Measurements from ENCODE around the gene CYTL1.
"Not testable (repeated sequence)": the region's sequence is repeated elsewhere in the genome, so short reads cannot be mapped to it uniquely, and the experiment has no call there.

CYTL1 gene

DNA sequence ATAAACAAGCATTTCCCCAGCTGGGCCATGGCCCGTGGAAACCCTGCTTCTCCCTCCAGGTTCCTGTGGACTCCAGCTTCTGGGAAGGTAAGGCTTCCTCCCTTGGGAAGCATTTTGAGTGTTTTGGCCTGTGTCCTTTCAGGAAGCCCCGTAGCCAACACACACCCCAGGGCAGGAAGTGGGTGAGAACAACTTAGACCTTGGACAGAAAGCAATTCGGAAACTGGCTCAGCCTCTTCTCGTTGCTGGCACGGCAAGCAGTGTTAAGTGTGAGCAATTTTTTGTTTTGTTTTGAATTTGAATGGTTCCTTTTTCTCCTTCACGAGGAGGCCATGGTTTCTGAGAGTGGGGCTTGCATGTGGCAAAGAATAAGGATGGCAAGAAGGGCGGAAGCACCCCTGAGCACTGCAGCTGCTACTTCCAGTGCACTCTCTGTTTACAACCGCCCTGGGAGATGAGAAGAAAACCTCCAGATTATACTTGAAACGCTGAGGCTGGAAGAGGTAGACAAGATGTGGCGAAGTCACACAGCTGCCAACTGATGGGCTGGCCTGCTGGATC lies 14.1 kb upstream of the CYTL1 start:
- no peak for DNase-seq

DNA sequence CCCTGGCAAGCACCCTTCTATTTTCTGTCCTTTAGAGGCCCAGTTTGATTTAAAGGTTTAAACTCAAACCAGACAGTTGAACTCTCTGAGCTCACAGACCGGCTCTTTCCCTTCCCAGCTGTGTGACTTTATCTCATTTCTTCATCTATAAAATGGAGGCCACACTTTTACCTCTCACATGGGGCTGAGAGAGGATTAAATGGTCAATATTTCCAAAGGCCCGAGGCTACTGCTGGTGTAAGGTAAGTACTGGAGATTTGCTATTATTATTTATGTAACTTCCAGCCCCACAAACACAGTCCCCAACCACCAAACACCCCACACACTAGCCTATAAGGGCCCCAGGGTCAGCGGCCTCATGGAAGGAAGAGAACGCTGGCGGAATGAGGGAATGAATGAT lies 13.6 kb upstream of the CYTL1 start:
- DNase-seq, result no peak

DNA sequence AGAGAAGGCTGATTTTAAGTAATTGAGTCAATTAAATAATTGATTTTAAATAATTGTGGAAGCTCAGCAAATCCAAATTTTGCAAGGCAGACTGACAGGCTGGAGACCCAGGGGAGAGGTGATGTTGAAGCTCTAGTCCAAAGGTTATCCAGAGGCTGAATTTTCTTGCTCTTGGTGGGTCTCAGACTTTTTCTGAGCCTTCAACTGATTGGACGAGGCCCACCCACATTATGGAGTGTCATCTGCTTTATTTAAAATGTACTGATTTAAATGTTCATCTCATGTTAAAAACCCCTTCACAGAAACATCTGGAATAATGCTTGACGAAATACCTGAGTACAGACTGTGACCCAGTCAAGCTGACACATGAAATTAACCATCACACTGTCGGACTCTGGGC lies 11.7 kb upstream of the CYTL1 start:
- DNase-seq, result no peak

DNA sequence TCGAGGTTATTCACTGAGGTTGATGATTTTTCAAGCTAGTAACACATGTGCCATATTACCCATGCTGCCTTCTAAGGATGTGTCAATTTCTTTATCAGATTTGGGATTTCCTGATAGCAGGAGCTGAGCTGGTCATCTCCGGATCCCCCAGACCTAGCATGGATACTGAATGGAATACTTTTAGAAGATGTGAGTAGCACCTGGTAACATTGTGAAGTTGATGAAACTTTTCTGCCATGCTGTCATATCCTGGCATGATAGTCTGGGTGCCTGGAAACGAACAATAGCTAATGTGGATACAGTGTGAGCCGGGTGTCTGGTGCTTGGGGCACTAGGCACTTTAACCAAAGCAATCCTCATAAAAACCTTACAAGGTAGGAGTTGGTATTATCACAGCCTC lies 11.0 kb upstream of the CYTL1 start:
- no peak for DNase-seq

GRCh38 chr4:5029447-5029846 lies 10.2 kb upstream of the CYTL1 start:
- no peak for DNase-seq

- no peak for DNase-seq
Observed at GRCh38 chr4:5028480-5028879, 9.2 kb upstream of the CYTL1 start.

- DNase-seq, result no peak
Observed at GRCh38 chr4:5027346-5027745, 8.1 kb upstream of the CYTL1 start.

- no peak for DNase-seq
Observed at GRCh38 chr4:5026371-5026770, 7.1 kb upstream of the CYTL1 start.

- no peak for DNase-seq
Observed at GRCh38 chr4:5024673-5025072, 5.4 kb upstream of the CYTL1 start.

DNA sequence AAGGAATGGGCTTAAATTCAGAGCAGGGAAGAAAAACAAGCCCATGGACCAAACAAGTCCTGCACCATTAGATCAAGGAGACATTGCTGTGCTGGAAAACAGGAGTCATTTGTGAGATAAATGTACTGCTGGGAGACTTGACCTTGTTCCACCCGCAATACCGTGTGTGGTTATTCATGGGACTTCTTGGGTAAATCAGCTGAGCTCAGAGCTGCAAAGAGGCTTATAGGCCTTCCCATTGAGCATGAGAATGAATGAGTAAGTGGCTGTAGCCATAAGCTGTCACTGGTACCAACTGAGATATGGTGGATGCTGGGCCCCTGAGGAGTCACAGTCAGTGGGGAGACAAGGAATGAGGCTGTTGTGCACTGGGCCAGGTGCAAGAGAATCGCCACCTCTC lies 2.3 kb upstream of the CYTL1 start:
- no peak for DNase-seq

GRCh38 chr4:5020341-5020740 lies 1.1 kb upstream of the CYTL1 start:
- DNase-seq, result no peak

DNA sequence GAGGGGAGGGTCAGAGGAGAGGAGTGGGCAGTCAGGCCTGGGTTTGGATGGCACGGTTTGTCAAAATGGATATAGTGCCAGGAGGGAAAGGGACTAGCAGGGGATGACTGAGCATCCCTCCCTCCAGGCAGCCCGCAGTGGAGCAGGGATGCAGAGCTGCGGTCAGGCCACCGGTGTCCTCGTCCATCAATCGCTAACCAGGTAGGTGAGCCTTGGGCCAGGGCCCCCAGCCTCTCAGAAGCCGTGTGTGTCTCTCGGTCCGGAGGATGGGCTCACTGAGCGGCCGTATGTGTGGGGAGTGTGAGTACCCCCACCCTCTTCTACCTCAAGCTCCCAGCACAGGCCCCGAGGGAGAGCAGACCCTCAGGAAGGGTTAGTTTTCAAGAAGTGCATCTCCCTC lies 538 bp upstream of the CYTL1 start:
- DNase-seq, result no peak

DNA sequence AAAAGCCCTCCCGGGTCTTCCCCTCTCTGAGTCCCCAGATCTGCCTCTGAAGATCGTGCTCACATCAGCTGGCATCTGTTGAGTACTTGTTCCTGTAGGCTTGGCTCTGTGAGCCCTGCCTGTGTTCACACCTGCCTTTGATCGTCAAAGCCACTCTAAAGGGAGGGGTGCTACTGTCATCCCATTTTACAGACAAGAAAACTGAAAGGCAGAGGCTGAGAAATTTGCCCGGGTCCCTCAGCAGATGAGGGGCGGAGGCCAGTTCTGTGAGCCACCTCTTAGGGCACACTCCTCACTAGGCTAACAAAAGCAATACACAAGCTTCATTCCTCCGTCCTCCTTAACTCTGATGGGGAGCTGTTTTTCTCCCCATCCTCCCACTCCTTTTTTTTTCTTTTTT lies 655 bp downstream of the CYTL1 start:
- DNase-seq, result no peak

DNA sequence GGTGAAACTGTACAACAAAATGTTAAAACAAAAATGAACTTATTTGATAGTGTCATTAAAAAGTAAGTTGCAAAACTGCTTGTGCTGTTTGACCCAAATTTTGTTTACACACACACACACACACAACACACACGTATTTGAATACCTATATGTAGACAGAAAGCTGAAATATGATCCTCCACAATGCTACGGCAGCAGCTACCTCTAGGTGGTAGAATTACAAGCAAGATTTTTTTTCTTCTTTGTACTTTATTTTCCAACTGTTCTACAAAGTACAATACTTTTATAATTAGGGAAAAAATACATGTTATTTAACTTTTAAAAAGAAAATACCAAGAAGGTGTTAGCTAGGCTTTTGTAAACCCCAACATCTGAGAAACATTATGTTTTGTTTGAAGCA lies 1.2 kb downstream of the CYTL1 start:
- no peak for DNase-seq

- no peak for DNase-seq
Observed at GRCh38 chr4:5014007-5014682, 5.1 kb downstream of the CYTL1 start.

GRCh38 chr4:5012958-5013357 lies 6.3 kb downstream of the CYTL1 start:
- DNase-seq, result no peak

GRCh38 chr4:5012244-5012898 lies 6.9 kb downstream of the CYTL1 start:
- DNase-seq, result no peak

- no peak for DNase-seq
Observed at GRCh38 chr4:5010984-5011383, 8.3 kb downstream of the CYTL1 start.

- DNase-seq, result no peak
Observed at GRCh38 chr4:5009796-5010195, 9.5 kb downstream of the CYTL1 start.

DNA sequence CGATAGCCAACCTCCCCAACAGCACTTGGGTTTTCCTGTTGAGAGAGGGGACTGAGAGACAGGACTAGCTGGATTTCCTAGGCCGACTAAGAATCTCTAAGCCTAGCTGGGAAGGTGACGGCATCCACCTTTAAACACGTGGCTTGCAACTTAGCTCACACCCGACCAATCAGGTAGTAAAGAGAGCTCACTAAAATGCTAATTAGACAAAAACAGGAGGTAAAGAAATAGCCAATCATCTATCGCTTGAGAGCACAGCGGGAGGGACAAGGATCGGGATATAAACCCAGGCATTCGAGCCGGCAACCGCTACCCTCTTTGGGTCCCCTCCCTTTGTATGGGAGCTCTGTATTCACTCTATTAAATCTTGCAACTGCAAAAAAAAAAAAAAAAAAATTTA lies 12.3 kb downstream of the CYTL1 start:
- not testable (repeated sequence) for DNase-seq

- no peak for DNase-seq
Observed at GRCh38 chr4:5004496-5004895, 14.8 kb downstream of the CYTL1 start.

GRCh38 chr4:5003918-5004317 lies 15.3 kb downstream of the CYTL1 start:
- no peak for DNase-seq

GRCh38 chr4:5003372-5003857 lies 15.8 kb downstream of the CYTL1 start:
- no peak for DNase-seq

GRCh38 chr4:5001641-5002040 lies 17.6 kb downstream of the CYTL1 start:
- DNase-seq, result not testable (repeated sequence)

- not testable (repeated sequence) for DNase-seq
Observed at GRCh38 chr4:4996935-4997334, 22.3 kb downstream of the CYTL1 start.
